DMS 273 treated with DMSO at 0.1 percent for 48 hours (cell line): ENCODE data around the gene NEUROG2.
"Not testable (repeated sequence)": the region's sequence is repeated elsewhere in the genome, so short reads cannot be mapped to it uniquely, and the experiment has no call there.

Experiments
- DNase-seq: peaks from one replicate; lab custom pipeline; 2025; lab: John Stamatoyannopoulos, UW

NEUROG2 gene

GRCh38 chr4:112490808-112491207 is 25.2 kb downstream of the NEUROG2 start:
- DNase-seq: not testable (repeated sequence)

- no peak for DNase-seq
These were observed 30.1 kb downstream of the NEUROG2 start for GRCh38 chr4:112485930-112486329.

- no peak for DNase-seq
These were observed 42.0 kb downstream of the NEUROG2 start for GRCh38 chr4:112473985-112474384.

- no peak for DNase-seq
These were observed 43.7 kb downstream of the NEUROG2 start for GRCh38 chr4:112472318-112472717.
